ENCODE measurements around the gene RAB17. TPM values are rescaled to one million over a fixed set of nuclear protein-coding genes. Genes with fewer than 3 reads are reported as not detected.
"Not testable (repeated sequence)": the region's sequence is repeated elsewhere in the genome, so short reads cannot be mapped to it uniquely, and the experiment has no call there.

RAB17 gene
- polyA plus RNA-seq, 1 donor (not counting 4 experiments of a cell fraction or from before 2014, with no cell fraction given): 2.4 TPM

GRCh38 chr2:237596520-237597195, 6.1 kb upstream of the RAB17 start:
- dilution Hi-C loops (cut with MboI; ENCODE audit: extremely low pct_ligation_motif_present, low sequenced_read_pairs): no loop called here
- Histone ChIP-seq H3K9me1 (ENCODE audit: control insufficient read depth, extremely low read depth, insufficient read depth, low read length) (no peaks in the 10 kb centered on the region), H4K20me1 (ENCODE audit: control insufficient read depth, extremely low read depth, insufficient read depth, low read length) (no peaks in the 10 kb centered on the region), H3K9ac (ENCODE audit: control insufficient read depth, extremely low read depth, insufficient read depth, low read length) (no peak overlapping the region), H3K4me2 (ENCODE audit: control insufficient read depth, extremely low read depth, insufficient read depth, low read depth, low read length) (no peak overlapping the region), H3K79me2 (ENCODE audit: control insufficient read depth, insufficient read depth, low read length) (no peaks in the 10 kb centered on the region), H3K27me3 (ENCODE audit: control insufficient read depth, extremely low read depth, insufficient read depth, low read length) (peaks cover 3% of the 10 kb centered on the region), H3K27ac (ENCODE audit: control insufficient read depth, insufficient read depth, low read length) (no peak overlapping the region), H3K36me3 (ENCODE audit: control insufficient read depth in 2 of 2, extremely low read depth in 1 of 2, insufficient read depth in 2 of 2, low read length in 2 of 2) (no peaks in the 10 kb centered on the region), H3K9me3 (ENCODE audit: control insufficient read depth, low read depth, low read length) (no peaks in the 10 kb centered on the region), H3K4me1 (ENCODE audit: control insufficient read depth, extremely low read depth, insufficient read depth, low read length) (peaks cover 4% of the 10 kb centered on the region), H3K4me3 (ENCODE audit: control insufficient read depth in 2 of 3, extremely low read depth in 1 of 3, insufficient read depth in 2 of 3, low read depth in 1 of 3, low read length in 3 of 3) (no peak overlapping the region), H2AFZ (ENCODE audit: control insufficient read depth, low read length) (no peak overlapping the region)
- FAIRE-seq (no peak), DNase-seq (ENCODE audit: low read depth, low spot score) (no peak)
- TF ChIP-seq EZH2 (IDR thresholded peaks at IDR 0.05; ENCODE audit: low read length) (no peak), CTCF (optimal IDR thresholded peaks at IDR 0.05 in 1 of 3, IDR thresholded peaks at IDR 0.05 in 1 of 3, conservative IDR thresholded peaks at IDR 0.05 in 1 of 3; ENCODE audit: extremely low read depth in 1 of 3, insufficient read depth in 2 of 3, low read length in 3 of 3) (no peak)

DNA sequence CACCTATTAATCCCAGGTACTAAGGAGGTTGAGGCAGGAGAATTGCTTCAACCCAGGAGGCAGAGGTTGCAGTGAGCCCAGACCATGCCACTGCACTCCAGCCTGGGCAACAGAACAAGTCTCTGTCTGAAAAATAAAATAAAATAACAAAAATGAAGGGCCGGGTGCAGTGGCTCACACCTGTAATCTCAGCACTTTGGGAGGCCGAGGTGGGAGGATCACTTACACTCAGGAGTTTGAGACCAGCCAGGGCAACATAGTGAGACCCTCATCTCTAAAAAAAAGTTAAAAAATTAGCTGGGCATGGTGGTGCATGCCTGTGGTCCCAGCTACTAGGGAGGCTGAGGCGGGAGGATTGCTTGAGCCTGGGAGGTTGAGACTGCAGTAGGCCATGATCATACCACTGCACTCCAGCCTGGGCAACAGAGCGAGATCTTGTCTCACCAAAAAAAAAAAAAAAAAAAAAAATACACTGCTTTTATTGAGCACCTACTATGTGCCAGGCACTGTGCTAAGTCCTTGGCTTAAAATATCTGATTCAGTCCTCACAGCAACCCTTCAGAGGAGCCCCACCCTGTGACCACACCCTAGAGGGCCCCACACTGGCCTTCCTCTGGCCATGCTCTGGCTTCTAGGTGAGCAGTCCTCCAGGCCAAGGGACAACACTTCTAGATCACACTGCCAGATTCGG, 5.4 kb upstream of the RAB17 start:
- H4K20me1 ChIP-seq (ENCODE audit: control insufficient read depth, extremely low read depth, insufficient read depth, low read length); H3K79me2 ChIP-seq (ENCODE audit: control insufficient read depth, insufficient read depth, low read length); H3K4me2 ChIP-seq (ENCODE audit: control insufficient read depth, extremely low read depth, insufficient read depth, low read depth, low read length); H3K9me1 ChIP-seq (ENCODE audit: control insufficient read depth, extremely low read depth, insufficient read depth, low read length); H3K27me3 ChIP-seq (ENCODE audit: control insufficient read depth, extremely low read depth, insufficient read depth, low read length); H3K27ac ChIP-seq (ENCODE audit: control insufficient read depth, insufficient read depth, low read length); H3K36me3 ChIP-seq (ENCODE audit: control insufficient read depth in 2 of 2, extremely low read depth in 1 of 2, insufficient read depth in 2 of 2, low read length in 2 of 2); dilution Hi-C loops (cut with MboI; ENCODE audit: extremely low pct_ligation_motif_present, low sequenced_read_pairs); DNase-seq (ENCODE audit: low read depth, low spot score); H3K4me3 ChIP-seq (ENCODE audit: control insufficient read depth in 2 of 3, extremely low read depth in 1 of 3, insufficient read depth in 2 of 3, low read depth in 1 of 3, low read length in 3 of 3); FAIRE-seq; H3K9ac ChIP-seq (ENCODE audit: control insufficient read depth, extremely low read depth, insufficient read depth, low read length); H3K9me3 ChIP-seq (ENCODE audit: control insufficient read depth, low read depth, low read length); H2AFZ ChIP-seq (ENCODE audit: control insufficient read depth, low read length): not testable (repeated sequence)
- peaks cover 11% of the 10 kb centered on the region for H3K4me1 ChIP-seq (ENCODE audit: control insufficient read depth, extremely low read depth, insufficient read depth, low read length)

All from keratinocyte (primary cell).